GM19395 (cell line): Measurements from ENCODE around the gene GPR35.

Experiments used
- ATAC-seq: cut with Tn5 transposase; IDR thresholded peaks from one replicate; pipeline ENCODE4 v1.9.1; 2021; ENCODE audit warnings: mild to moderate bottlenecking, moderate library complexity; ENCODE audit not compliant: unreplicated experiment

GPR35 gene

DNA sequence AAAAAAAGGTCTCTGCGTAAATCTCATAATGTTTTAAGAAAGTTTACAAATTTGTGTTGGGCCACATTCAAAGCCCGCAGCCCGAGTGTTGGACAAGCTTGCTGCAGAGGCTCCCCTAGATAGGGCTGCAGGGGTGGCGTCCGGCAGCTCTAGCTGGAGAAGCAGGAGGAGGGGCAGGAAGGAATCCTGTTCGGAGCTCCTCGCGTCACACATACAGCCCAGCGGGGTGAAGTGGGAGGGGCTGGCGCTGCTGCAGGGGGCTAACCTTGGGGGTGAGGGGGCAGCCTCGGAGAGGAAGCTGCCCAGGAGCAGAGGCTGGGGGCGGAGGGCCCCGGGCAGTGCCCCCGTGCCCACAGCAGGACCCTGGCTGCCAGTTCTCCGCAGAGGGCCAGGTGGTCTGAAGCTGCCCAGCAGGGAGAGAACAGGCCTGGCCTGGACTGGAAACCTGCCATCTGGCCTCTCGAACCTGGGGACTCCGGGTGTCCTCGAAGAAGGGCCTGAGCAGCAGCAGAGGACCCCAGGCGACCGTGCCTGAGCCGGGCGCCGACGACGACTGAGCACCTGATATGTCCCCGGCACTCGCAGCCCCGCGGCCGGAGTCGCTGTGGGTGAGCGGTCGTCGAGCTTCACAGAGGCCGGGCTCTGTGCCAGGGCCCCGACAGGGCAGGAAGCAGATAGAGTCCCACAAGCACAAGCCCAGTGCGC lies 2.6 kb upstream of the GPR35 start:
- no peak for ATAC-seq

DNA sequence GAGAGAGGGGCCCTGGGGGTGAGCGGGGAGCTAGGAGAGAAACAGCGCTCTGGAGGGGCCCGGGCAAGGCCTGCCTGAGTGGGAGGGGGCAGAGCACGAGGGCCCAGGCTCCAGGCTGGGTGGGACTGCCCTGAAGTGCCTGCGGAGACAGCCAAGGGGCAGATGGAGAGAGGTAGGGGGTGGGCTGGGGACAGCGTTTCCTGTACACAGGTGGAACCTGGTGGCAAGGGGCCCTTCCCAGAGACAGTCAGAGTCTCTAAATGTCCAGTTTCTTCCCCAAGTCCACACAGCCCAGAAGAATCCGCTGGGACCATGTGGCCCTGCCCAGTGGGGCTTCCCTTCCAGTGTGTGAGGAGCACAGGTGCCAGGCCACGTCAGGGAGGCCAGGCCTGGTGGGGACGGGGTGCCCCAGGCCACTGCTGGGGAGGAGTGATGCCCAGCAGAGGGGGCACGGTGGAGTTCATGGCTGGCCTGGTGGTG lies 1.7 kb upstream of the GPR35 start:
- no peak for ATAC-seq

DNA sequence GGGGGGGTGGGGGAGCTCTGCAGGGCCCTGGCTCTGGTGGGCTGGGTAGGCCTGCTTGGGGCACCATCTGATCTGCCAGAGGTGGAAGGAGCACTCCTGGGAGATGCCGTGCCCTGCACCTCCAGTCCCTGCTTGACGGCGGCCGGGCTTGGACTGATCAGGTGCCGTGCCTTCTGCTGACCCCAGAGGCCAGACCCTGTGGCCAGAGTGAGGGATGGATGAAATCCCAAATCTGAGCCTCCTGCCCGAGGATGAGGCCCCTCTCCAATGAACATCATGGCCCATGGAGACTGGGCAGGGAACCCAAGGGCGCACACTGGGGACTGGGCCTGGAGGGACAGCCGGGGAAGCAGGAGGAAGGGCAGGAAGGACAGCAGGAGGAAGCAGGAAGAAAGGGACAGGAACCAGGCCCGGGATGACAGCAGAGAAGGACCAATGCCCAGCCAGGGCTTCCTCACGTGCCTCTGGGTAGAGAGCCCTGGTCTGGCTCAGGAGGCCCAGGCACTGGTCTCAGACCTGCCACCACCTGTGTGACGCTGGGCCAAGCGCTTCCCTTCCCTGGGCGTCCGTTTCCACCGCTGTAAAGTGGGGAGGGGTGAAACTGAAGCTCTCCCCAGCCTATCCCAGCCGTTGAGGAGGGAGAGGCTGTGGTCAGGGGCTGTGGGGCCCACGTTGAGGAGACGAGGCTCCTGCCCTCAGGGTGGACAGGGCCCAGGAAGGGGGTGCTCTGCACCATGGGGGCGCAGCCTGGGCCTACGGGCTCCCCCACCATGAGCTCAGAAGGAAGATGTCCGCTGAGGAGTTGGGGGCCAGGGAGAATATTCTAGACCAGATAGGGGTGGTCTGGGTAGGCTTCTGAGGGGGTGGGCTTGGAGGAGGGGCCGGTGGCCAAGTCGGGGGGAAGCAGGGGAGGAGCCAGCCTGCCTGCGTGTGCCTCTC lies 1.0 kb upstream of the GPR35 start:
- no peak for ATAC-seq

DNA sequence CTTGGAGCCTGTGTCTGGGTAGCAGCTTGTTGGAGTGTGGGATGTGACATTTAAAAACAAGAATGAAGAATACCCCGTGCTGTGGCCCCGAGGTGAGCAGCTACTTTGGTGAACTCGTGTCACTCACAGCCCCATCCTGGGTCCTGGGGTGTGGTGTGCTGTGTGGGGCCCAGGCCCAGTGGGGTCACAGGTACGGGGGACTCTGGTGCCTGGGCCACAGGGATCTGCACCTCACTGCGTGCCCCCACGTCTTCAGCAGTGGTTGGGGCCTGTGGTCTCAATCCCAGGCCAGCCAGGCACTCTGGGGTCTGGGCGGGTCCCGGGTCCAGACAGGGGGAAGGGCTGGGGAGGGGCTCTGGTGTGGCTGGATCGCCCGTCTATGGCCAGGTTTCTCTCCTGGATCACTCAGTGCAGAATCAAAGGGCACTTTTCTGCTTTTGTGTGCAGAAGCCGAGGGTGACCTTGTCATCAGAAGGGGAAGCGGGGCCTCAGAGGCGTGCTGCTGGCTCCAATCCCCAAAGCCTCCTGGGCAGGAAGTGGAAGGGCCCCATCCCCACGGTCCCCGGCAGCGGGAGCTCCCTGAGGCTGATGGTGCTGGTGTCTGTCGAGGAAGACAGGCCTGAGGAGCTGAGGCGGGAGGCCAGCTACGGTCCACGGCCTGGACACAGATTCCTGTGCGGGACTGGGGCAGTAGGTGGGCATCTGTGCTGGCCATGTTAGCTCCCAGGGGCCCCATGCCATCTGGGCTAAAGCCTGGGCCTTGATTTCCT lies 1.4 kb downstream of the GPR35 start:
- no peak for ATAC-seq

DNA sequence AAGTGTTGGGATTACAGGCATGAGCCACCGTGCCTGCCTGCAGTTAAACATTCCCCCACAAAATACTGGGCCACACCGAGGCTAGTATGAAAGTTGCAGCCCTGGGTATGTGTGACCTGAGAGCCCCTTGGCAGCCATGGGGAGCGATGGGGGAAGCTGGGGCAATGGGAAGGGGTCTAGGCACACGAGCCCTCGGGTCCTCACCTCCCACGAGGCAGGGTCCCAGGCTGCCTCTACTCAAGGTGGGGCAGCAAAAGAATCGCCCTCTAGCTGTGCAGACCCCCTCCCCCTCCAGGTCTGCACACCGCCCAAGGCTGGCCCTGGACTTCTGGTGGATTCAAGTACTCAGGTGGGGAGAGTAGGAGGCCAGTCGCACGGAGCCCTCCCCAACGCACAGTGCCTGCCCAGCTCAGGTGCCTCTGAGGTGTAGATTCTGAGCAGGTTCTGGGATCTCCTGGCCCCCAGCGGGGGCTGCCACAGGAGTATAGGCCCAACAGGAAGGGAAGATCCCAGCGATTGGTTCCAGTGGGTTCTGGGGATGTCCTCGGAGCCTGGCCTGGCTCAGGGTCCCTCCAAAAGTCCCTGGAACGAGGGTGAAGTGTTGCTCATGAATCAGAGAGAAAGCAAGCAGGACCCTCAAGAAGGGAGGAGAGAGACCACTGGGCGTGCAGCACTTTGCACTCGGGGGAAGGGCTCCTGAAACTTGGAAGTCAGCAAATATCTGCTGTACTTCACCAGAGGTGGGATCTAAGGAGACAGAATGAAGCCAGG lies 2.6 kb downstream of the GPR35 start:
- ATAC-seq, result no peak

- no peak for ATAC-seq
These were observed 3.2 kb downstream of the GPR35 start for GRCh38 chr2:240628507-240628807.

DNA sequence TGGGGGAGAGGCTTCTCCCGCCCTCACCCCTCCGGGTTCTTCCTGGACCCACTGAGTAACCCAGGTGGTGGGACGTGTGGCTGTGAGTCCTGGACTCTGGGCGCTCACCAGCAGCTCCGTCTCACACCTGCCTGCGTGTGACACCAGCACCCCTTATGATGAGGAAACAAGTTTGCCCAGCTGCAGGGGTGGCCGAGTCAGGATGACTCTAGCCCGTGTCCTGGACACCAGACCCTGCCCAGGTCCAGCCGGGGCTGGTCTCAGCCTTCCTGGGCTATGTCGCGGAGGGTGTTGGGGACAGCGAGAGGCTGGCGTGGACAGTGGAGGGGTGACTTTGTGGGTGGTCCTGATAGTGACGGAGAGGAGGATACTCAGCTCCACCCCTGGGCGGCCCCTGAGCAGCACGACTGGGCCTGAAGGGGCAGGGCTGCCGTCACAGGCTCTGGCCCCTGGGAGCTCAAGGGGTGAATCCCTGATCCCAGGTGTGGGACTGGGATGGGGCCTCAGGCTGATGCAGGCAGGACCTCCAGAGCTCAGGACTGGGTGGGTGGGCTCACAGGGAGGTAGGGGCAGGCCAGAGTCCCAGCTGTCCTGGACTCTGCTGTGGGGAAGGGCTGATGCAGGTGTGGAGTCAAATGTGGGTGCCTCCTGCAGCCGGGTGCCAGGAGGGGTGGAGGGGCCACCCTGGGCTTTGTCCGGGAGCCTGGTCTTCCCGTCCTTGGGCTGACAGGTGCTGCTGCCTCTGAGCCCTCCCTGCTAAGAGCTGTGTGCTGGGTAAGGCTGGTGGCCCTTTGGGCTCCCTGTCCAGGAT lies 3.7 kb downstream of the GPR35 start:
- no peak for ATAC-seq

- ATAC-seq, result no peak
These were observed 4.3 kb downstream of the GPR35 start for GRCh38 chr2:240629619-240629967.

- ATAC-seq, result no peak
These were observed 4.9 kb downstream of the GPR35 start for GRCh38 chr2:240629968-240630770.

DNA sequence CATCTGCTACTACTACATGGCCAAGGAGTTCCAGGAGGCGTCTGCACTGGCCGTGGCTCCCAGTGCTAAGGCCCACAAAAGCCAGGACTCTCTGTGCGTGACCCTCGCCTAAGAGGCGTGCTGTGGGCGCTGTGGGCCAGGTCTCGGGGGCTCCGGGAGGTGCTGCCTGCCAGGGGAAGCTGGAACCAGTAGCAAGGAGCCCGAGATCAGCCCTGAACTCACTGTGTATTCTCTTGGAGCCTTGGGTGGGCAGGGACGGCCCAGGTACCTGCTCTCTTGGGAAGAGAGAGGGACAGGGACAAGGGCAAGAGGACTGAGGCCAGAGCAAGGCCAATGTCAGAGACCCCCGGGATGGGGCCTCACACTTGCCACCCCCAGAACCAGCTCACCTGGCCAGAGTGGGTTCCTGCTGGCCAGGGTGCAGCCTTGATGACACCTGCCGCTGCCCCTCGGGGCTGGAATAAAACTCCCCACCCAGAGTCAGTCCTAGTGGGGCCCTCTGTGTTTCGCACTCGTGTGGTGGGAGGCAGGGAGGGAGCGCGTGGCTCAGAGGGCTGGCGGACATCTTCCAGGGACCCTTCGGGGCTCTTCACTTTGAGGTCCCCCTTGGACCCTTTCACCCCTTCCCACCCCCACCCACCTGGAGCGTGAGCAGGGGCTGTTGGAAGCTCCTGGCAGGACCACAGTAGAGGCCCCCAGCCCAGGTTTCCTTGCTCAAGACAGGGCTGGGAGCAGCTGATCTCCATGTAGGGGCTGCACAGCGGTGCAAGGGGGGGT lies 5.7 kb downstream of the GPR35 start:
- ATAC-seq, result no peak

- ATAC-seq, result no peak
These were observed 6.4 kb downstream of the GPR35 start for GRCh38 chr2:240631548-240632305.

DNA sequence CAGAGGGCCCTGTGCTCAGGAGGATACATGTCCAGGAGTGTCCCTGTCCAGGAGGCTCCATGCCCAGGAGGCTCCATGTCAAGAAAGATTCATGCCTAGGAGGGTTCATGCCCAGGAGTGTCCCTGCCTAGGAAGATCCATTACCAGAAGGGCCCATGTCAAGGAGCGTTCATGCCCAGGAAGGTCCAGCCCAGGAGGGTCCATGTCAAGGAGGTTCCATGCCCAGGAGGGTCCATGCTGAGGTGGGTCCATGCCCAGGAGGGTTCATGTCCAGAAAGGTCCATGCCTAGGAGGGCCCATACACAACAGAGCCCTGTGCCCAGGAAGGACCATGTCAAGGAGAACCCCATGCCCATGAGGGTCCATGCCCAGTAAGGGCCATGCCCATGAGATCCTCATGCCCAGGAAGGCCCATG lies 7.0 kb downstream of the GPR35 start:
- no peak for ATAC-seq

GRCh38 chr2:240635121-240635997 lies 10.1 kb downstream of the GPR35 start:
- ATAC-seq, result no peak

GRCh38 chr2:240635998-240636547 lies 10.8 kb downstream of the GPR35 start:
- ATAC-seq, result no peak

GRCh38 chr2:240636563-240637115 lies 11.4 kb downstream of the GPR35 start:
- no peak for ATAC-seq
